COLO668 (cell line): ENCODE data around the gene ZMIZ1.
A peak's percentile ranks its signal among the peaks of the same experiment; 100 is the strongest.

Experiments
- DNase-seq: peaks from one replicate; lab custom pipeline; 2025; ENCODE audit not compliant: unreplicated experiment; lab: John Stamatoyannopoulos, UW

The ZMIZ1 gene

DNA sequence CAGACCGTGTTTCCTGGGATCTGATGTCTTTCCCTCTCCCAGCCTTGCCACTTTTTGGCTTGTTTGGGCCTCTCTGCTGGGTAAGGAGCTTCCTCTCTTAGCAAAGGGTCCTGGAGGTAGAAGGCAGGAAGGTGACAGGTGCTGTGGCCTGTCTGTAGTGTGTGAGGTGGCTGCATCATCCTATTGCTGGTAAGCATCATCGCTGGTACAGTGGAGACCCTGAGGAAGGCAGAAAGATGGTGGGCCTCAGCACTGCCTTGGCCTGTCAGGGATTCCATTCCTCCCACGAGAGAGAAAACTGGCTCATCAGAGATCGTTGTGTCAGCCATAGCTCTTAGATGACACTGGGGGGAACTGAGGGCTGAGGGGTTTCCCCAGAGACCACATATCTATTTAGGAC, 46.5 kb downstream of the ZMIZ1 start:
- DNase-seq: no peak

DNA sequence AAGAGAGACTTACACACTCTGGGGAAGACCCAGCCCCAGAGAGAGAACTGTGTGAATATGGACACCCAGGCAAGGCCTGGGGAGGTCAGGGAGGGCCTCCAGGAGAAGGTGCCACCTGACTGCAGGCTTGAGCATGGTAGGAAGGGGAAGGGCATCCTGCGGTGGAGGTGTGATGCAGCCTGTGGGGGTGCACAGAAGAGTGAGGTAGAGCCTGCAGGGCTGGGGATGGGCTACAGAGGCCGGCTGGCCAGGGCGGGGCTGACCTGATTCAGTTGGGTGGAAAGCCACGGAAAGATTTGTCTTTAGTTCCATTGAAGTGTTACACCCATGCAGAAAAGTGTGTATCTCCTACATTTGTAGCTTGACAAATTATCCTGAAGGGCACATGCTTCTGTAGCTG, 47.6 kb downstream of the ZMIZ1 start:
- no peak for DNase-seq

DNA sequence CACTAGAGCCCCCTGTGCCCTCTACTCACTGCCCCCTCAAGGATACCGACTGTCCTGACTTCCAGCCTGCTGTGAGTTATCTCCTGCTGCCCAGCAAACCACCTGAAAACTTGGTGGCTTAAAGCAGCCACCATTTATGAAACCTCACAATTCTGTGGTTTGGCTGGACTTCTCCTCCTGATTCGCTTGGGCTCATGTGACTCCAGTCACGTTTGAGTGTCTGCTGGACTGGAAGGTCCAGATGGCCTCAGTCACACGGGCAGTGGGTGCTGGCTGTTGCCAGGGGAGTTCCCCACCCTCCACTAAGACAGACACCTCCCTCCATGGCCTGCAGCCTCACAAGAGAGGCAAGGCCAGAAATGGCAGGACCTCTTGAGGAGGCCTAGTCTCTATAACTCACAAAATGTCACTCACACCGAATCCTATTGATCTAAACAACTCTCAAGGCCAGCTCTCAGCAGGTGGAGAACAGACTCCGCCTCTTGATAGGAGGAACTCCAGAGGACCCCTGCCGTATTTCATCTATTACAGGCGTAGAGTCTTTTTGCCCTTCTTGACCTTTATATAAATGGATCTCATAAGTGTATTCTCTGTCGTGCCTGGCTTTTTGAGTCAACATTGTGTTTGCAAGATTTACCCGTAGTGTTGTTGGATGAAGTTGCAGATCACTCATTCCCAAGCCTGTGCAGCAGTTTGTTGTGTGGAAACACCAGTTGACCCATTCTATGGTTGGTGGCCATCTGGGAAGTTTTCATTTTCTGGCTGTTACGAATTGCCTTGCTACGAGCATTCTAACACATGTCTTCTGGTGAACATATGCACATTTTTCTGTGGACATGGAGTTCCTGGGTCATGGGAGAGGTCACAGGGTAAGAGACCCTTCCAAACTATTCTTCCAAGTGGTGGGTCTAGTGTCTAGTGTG, 48.3 kb downstream of the ZMIZ1 start:
- DNase-seq: no peak

DNA sequence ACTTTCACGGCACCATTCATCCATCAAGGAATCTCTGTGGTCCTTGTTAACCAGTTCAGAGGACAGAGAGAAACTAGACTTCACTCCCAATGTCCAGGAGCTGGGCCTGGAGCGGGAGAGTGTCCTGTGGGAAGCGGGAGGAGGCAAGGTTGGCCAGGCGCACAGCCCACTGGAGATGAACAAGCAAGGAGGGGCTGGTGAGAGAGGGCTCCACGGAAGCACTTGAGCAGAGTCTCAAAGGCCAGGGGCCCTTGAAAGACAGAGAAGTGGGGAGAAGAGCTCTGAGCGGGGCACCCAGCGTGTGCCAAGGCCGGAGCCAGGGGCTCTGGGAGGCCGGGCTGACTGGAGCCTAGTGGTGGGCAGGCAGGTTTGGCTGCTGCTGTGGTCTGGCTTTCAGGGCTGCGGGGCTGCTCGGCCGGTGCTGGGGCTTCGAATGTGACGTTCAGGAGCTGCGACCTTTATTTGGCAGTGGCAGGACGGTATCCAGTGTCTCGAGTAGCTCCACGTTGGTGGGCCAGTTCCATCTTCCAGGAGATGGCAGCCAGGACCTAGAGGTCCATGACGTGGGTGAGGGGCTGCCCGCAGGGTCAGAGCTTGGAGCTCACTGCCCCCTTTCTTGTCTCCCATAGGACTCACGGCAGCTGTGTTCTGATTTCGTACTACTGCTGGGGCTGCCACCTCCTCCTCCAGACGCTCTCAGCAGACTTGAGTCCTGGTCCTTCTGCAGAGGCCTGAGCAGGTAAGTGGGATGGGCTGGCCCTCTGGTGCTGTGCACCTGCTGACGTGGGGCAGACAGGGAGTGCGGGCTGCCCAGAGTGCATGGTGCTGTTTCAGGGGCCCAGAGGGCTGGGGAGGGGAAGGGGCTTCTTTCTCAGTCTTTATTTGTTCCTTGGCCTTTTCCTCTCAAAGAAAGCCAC, 49.8 kb downstream of the ZMIZ1 start:
- no peak for DNase-seq

DNA sequence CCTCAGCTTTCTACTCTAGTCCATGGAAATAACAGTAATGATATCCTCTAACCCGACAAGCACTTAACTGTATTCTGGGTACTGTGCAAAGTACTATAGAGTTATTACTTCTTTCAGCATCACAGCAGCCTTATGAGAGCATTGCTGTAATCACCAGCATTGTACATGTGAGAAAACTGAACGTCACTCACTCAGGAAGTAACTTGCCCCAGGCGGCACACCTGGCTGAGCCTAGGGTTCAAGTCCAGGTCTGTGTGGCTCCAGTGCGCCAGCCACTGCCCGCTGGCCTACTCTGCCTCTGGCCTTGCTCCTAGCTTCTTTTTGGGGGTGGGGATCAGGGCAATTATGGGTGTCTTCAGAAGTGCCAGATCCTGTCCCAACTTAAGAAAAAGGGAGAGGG, 50.5 kb downstream of the ZMIZ1 start:
- no peak for DNase-seq

DNA sequence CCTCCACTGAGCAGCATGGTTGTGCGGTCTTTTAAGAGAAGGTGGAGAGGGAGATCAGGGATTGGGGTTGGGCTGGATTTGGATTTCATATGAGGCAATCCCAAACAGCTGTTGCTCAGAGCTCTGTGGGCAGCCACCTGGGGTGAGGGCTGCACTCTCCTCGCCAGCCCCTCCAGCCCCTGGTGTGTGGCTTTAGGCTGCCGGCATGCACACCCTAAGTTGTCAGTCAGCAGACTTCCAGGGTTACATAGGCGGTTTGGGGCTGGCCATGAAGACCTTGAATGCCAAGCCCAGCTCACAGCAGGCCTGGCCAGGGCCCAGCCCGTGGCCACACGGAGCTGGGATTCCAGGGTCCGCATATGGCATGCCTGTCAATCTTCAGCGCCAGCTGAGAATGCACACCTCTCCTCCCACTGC, 54.8 kb downstream of the ZMIZ1 start:
- no peak for DNase-seq

DNA sequence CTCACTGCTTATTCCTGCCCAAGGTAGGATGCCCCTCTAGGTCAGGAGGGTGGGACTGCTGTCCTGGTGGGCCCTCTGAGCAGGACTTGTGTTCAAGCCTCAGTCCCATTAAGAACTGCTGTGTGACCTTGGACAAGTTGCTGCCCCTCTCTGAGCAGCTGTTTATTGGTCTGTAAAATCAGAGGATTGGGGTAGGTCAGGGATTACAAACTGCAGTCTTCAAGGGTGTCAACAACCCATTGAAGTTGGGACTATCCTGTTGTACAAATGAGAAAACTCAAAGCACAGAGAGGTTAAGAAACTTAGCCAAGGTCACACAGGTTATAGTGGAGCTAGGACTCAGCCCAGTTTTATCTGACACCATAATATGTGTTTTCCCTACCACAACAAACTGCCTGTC, 55.3 kb downstream of the ZMIZ1 start:
- DNase-seq: no peak

DNA sequence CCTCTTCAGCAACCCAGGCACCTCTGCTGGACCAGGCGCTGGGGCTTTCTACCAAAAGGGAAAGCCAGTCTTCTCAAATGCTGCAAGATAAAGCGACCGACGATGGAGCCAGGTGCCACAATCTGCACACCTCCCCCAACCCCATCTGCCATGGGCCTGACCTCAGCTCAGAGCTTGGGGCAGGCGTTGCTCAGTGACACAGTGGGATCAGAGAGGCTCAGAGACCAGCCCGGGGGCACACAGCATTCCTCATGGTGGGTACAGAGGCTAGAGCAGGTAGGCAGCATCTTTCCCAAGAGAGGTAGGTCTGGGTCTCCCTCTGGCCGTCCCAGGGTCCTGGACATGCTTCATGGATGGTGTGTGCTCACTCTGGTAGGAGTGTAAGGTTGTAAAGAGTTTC, 56.3 kb downstream of the ZMIZ1 start:
- no peak for DNase-seq

DNA sequence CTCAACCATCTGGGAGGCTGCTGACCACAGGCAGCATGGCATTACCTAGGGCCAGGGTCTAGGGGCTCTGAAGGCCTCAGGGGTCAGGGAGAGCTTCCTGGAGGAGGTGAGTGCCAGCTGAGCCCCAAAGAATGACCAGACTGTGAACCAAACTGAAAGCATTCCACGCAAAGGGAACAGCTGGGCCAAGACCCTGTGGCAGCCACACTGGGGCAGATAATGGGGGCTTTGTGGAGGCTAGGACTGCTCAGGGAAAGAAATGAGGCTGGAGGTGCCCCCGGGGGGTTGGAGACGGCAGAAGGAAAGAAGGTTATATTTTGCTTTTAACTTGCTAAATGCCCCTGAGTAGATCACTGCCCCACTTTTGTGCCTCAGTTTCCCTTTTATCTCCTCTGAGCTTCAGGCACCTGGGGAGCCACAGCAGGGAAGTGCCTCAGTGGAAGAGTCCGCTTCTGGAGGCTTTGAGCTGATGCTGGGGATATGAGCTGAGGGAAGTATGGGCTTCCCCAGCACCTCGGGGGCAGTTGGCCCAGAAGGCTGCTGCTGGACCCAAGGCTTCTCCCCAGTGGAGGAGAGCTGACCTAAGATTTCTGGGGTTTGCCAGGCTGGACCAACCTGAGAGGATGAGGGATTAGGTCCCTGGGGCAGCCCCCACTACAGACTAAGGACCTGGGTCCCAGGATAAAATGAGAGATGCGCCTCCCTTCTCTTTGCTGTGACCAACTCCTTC, 57.8 kb downstream of the ZMIZ1 start:
- no peak for DNase-seq

DNA sequence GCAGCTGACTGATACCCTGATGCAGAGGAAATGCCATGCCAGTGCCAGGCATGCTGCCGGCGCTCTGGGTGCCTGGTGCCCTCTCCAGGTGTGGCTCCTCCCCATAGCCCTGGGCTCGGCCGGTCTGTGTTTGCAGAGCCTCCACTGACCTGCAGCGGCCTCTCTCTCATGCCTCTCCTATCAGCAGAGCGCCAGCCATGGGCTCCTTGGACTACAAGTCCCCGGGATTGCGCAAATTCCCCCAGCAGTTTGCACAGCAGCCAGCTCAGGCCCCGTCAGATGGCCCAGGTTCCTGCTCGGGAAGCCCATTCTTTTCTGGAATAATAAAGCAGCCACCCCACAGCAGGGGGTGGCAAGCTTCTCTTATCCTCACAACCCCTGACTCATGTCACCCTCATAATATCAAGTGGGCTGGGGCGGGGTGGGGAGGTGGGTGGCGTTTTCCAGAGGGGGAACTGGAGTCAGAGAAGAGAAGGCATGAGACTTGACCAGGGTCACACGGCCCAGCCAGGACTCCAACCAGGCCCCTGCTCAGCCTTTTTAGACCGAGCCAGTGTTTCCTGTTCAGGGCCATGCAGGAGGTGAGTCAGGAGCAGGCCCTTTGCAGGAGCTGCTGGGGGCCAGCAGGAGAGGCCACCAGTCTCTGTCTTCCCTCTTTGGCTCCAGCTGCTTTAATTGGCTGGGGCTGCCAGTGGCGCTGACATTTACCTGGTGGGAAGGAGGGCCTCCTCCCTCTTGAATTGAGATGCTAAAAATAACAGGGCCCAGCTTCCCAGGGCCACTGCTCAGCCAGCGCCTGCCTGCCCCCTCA, 58.6 kb downstream of the ZMIZ1 start:
- peak; percentile 66 for DNase-seq

DNA sequence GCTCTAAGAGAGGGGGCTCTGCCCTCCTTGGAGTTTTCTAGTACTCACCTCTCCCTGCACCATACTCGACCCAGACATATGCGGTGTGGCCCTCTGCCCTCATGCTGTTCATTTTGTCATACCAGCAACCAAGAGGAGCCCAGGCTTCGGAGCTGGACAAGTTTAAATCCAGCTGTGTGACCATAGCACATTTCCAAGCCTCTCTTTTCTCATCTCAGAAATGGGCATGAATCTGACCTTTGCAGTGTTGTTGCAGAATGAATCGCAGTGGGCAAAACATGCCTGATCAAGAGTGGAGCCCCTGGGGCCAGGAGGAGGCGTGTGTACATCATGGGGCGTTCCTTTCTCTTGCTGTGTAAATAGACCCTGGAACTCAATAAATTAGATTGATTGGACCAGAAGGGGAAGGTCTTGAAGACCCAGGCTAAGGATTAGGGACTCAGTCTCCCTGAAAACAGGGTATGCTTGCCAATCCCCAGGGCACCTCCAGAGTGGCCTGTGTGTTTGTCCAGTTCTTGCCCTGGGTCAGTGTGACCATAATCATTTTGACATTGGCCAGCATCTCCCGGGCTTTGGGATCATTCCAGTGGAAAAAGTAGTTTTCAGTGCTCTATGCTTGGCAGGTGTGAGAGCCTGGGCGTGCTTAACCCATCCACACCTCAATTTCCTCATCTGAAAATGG, 59.6 kb downstream of the ZMIZ1 start:
- DNase-seq: no peak

DNA sequence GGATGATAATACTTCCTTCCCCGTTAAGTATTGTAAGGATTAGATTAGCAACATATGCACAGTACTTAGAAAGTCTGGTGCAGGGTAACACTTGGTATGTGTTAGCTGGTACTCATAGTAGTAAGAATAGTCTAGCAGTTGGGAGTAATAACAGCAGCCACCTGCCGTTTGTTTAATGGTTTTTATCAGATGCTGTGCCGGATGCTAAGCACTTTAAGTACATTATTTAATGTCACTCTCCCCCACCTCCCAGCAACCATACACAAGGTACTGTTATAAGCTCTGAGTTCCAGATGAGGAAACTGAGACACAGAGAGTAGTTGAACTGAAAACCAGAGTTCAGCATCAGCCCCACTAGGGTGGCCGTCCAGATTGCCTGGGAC, 60.1 kb downstream of the ZMIZ1 start:
- DNase-seq: no peak

DNA sequence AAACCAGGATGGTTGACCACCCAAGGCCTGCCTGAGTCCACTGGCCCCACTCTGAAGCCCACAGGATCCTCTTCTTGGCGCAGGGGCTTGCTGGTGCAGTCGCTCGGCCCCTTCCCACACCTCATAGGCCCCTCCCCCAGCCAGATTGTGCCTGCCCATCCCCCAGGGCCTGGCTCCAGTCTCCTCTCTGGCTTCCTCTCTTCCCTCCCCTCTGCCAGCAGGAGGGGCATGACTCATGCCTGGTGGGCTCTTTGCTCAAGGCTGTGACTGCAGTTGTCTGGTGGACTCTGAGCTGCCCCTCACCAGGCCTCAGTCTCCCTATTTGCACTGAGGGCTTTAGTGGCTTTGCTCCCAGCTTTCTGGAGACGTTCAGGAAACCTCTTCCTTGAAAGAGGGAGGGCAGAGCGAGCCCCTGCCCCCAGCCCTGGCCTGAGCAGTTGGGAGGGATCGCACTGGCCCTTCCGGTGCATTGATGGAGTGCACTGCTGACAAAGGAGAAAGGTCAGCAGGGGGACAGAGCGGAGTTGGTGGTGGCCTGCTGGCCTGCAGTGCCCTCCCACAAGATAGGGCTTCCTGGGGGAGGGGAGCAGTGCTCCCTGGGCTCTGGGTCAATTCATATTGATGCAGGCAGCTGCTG, 60.7 kb downstream of the ZMIZ1 start:
- DNase-seq: peak; percentile 1

DNA sequence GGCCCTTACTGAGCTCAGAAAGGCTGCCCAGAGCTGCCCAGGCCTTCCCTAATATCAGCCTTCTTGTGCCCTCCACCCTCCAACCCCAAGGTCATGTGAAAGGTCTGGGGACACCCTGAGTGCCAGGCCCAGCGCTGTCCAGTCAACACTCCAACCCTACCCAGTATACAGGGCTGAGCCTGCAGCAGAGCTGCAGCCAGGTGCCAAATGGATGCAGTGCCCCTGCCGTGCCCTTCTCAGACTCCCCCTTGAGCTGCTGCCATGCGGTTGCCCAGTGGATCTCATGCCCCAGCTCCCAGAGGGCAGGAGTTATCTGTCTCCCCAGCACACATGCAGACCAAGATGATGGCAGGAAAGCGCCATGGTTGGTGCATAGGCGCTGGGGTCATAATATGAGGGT, 61.5 kb downstream of the ZMIZ1 start:
- DNase-seq: no peak

DNA sequence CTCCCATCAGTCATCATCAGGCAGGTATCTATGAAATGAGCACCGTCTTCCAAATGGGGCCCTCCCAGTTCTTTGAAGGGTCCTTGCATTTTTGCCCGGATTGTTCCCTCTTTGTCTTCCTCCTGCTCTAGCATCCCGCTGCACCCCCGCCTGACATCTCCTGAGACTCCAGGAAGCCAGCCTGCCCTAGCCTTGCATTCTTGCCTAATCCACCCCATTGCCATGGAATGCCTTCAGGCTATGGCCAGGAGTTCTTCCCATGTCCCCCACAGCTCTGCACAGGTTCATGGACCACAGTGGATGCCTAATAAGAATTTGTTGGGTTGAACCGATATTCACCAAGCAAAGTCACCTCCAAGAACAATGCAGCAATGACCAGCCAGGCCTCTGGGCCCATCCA, 62.1 kb downstream of the ZMIZ1 start:
- DNase-seq: no peak

DNA sequence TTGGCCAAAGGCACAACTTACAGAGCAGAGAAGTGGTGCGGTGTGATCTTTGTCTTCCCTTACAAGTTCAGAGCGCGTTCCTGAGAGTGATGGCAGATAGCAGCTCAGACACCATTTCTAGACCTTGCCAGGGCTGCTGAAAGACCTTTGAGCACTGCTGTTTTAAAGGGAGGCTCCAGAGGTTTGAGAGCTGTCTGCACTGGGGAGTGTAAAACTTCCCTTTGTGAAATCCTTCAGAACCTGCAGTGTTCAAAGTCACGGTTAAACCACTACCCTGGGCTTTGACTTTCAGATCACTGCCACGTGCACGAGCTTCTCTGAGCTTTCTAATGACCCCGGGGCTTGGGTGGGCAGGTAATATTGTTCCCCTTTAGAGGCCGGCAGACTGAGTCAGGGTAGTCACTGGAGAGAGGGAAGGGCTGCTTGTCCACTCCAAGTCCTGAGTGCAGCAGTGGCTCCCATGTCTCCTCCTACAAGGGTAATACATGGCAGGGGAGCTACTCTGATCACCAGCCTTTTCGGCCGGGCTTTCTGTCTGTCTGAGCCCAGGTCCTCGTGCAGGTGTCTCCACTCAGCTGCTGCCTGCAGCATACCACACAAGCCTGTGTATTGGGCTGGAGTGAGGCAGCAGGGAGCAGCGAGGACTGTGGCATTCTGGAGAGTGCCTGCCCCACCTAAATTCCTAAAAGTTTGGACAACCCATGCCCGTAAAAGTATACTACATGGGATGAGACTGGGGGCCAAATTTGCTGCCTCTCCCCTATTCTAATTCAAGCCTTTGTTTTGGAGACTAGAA, 63.3 kb downstream of the ZMIZ1 start:
- DNase-seq: no peak

DNA sequence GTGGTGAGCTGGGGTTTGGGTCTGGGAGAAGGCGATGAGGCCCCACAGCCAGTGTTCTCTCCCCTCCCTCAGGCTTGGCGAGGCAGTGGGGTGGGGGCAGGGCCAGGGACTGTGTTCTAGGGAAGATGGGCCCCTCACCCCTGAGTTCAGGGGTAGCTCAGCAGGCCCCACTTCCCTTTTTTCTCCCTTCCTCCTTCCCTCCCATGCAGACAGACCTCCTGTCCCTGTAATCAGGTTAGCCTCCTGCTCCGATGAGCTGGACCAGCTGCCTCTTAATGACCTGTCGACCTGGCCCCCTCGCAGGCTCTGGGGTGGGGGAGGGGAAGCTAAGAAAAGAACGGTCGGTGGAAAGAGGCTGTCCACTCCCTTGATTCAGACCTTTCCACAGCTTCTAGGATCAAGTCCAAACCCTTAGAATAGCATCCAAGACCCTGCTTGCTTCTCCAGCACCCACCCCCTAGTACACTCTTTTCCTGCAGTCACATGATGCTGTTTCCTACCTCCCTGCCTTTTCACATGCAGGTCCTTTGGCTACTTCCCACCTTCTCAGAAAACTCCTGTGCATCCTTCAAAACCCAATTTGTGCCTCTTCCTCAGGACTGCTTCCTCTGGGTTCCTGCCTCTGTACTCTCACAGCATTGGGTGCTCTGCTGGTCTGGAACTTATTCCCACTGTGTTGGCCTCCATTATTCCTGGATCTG, 64.1 kb downstream of the ZMIZ1 start:
- DNase-seq: no peak

DNA sequence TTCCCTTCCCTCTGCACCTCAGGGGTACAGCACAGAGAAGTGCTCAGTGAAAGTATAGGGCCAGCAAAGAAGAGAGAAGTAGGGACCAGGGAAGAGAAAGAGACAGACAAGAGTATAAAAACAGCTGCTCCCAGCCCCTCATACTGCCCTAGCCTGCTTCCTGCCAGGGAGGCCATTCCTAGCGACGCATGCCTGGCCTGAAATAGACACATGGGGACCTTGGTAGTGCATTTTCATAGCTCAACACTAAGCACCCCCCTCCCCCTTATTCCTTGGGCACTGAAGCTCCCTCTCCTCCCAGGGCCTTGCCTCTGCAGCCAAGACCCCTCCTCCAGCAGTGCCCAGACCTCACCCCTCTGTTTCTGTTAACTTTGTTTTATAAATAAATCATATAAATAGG, 64.7 kb downstream of the ZMIZ1 start:
- DNase-seq: no peak
